NCI-H187 treated with DMSO at 0.1 percent for 48 hours (cell line): Measurements from ENCODE around the gene LEUTX.
"Not testable (repeated sequence)": the region's sequence is repeated elsewhere in the genome, so short reads cannot be mapped to it uniquely, and the experiment has no call there.

Experiments
- DNase-seq: peaks from one replicate; lab custom pipeline; 2025; lab: John Stamatoyannopoulos, UW

Gene LEUTX, protein sequence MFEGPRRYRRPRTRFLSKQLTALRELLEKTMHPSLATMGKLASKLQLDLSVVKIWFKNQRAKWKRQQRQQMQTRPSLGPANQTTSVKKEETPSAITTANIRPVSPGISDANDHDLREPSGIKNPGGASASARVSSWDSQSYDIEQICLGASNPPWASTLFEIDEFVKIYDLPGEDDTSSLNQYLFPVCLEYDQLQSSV

DNA sequence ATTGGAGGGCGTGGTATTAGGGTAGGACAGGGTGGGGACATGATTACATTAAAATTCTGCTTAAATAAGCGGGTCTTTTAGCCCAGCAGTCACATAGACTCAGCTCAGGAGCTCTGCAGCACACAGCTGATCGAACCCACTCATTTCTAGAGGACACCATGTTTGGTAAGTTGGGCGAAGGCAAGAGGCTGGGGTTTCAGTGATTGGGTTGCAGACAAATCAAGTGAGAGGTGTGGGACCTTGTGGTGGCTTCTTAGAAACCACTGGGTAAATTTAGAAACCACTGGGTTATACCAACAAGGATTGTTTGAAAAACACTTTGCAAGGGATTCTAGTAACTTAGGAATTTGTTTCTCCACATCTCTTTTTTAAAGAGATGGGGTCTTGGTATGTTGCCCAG, at the start of gene LEUTX:
LEUTX (plus strand) TSS at position 92 of the 400 bp plus-strand sequence; CDS start at position 159, 67 bp downstream.
- DNase-seq, result no peak

DNA sequence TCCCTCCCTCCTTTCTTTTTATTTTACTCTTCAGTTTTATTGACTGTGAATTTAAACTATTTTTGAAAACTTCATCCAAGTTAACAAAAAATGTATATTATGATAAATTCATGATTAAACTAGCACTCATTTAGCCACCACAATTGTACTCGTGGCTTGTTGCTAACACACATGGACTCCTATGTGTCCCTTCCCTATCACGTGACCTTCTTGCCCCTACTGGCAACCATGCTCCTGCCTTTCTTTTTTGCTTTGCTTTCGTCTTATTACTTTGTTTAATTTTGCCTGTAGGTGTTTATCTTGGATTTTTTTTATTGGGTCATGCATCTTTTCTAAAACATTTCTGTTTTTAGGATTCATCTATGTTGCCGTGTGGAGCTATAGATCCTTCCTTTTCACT, 49.1 kb upstream of the LEUTX start:
- DNase-seq, result no peak

GRCh38 chr19:39731685-39732084, 47.0 kb upstream of the LEUTX start:
- no peak for DNase-seq

DNA sequence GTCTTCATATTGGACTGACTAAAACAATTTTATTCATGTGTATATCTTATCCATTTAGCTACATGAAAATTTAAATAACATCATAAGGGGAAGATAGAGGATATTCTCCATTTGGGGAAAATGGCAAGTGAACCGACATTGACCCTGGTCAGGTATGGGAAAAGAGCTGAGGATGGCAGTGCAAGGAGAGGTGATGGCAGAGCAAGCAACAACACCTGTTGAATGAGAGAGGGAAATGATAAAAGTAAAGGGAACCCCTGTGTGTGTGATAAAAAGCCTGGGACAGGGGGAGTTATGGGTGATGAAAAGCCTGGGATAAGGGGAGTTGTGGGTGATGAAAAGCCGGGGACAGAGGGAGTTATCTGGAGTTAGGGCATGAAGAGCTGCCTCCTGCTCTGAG, 44.8 kb upstream of the LEUTX start:
- no peak for DNase-seq

DNA sequence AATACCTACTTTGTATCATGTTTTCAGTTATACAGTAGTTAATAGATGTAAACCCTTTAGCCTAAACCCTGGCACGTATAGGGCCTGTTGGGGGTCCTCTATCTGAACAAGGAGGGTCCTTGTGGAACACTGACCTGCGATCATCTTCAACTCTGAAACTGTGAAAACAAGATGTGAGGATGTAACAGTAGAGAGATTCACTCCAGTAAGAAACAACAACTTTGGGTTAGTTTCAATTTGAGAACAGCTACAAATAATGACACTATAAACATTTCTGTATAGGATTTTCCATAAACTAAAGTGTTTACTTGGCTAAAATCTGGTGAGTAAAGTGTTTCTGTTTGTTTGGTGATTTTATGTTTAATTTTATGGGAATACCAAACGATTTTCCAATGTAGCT, 43.0 kb upstream of the LEUTX start:
- no peak for DNase-seq

GRCh38 chr19:39736088-39736487, 42.6 kb upstream of the LEUTX start:
- DNase-seq, result no peak

GRCh38 chr19:39737351-39737750, 41.3 kb upstream of the LEUTX start:
- no peak for DNase-seq

DNA sequence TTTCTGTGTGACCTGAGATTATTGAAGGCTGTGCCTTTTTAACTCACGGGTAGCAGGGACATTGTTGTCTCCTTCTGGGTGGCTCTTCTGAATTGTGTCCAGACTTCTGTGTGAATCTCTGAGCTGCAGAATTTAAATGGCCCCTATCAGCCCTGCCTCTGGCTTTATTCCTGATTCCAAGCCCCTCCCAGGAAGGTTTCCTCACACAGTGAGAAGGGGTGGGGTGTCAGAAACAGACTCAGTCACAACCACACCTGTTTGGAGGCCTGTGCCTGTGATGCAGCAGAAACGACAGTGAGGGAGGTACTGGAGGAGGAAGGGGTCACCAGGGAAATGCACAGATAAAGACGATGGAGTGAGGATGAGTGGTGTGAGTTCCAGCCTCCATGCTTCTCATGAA, 40.8 kb upstream of the LEUTX start, which contains the start of gene CLC:
CLC (minus strand) TSS at position 139 of the 400 bp plus-strand sequence; CDS start at position 62, 77 bp downstream.
- DNase-seq, result no peak

- no peak for DNase-seq
Measured at GRCh38 chr19:39738814-39739213, 39.8 kb upstream of the LEUTX start.

DNA sequence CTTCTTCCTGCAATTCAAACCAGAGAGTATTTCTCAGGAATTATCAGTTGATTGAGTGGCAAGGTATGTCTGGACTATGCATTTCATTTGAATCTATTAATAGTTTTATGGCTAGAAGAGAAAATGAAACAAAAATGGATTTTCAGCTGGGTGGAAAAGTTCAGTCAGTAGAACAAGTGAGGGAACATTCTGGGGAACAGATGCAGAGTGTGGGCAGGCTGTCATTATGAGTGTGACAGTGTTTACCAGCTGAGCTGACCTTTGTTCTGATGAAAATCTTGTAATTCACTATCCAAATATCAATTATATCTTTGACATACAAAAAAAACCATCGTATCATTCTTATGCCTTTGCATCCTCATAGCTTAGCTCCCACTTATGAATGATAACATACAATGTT, 38.3 kb upstream of the LEUTX start:
- DNase-seq, result no peak

DNA sequence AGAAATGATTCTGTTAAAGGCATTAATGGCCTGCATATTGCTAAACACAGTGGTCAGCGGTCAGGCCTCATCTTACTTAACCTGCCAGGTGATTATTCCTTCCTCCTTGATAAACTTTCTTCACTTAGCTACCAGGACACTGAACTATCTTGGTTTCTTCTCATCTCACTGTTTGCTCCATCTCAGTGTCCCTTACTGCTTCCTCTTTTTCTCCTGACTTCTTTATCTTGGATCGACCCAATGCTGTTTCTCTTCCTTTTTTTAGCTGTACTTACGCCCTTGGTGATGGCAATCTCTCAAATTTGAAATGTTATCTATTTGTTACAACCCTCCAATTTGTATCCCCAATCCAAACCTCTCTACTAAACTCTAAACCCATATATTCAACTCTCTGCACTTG, 33.0 kb upstream of the LEUTX start:
- DNase-seq, result no peak

DNA sequence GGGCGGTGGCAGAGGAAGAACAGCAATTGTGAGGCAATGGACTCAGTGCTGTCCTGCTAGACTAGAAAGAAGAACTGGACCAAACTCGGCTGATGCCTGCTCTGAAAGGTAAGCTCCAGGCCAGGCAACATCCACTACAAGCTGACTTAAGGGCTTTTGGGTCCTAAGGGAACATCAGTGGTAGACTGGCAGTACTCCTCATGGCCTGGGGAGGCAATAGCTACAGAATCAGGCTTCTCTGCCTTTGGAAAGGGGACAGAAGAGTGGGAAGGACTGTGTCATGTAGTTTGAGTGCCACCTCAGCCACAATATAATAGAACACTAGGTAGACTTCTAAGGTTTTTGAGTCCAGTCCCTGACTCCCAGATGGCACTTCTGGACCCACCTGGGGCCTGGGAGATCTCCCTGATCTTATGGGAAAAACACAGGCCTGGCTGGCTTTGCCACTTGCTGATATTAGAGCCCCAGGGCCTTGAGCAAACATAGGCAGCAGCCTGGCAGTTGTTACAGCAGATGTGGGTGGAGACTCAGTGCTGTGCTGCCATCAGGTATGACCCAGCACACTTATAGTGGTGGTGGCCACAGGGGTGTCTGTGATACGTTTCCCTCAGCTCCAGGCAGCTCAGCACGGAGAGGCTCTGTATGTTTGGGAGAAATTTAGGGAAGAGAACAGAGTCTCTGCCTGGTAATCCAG, 31.7 kb upstream of the LEUTX start:
- no peak for DNase-seq

DNA sequence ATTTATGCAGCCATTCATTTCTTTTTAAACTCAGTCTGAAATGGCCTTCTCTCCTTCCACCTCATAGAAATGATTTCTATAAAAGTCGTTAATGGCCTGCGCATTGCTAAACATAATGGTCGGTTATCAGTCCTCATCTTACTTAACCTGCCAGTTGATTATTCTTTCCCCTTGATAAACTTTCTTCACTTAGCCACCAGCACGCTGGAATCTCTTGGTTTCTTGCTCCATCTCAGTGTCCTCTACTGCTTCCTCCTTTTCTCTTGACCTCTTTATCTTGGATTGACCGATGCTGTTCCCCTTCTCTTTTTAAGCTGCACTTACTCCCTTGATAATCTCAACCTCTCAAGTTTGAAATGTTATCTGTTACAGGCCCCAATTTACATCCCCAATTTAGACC, 28.7 kb upstream of the LEUTX start:
- no peak for DNase-seq

DNA sequence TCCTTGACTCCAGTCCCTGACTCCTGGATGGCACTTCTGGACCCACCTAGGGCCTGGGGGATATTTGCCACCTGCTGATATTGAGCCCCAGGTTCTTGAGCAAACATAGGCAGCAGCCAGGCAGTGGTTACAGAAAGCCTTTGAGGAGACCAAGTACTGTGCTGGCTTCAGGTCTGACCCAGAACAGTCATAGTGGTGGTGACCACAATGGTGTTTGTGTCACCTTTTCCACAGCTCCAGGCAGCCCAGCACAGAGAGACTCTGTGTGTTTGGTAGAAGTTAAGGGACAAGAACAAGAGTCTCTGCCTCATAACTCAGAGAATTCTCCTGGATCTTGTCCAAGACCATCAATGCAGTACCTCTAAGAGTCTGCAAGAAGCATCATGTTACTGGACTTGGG, 26.3 kb upstream of the LEUTX start:
- DNase-seq, result no peak

DNA sequence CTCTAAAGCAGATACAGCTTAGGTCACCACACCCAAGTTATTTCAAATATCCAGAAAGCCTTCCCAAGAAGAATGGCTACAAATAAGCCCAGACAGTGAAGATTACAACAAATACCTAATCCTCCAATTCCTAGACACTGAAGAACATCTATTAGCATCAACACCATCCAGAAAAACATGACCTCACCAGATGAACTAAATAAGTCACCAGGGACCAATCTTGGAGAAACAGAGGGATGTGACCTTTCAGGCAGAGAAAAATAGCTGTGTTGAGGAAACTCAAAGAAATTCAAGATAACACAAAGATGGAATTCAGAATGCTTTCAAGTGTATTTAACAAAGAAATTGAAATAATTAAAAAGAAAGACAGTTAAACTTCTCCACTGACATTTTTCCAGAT, 25.9 kb upstream of the LEUTX start:
- no peak for DNase-seq

- no peak for DNase-seq
Measured at GRCh38 chr19:39754544-39754943, 24.1 kb upstream of the LEUTX start.

DNA sequence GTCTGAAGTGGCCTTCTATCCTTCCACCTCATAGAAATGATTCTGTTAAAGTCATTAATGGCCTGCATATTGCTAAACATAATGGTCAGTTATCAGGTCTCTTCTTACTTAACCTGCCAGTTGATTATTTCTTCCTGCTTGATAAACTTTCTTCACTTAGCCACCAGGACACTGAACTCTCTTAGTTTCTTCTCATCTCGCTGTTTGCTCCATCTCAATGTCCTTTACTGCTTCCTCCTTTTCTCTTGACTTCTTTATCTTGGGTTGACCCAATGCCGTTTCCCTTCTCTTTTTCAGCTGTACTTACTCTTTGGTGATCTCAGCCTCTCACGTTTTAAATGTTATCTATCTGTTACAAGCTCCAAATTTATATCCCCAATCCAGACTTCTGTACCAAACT, 23.7 kb upstream of the LEUTX start:
- DNase-seq, result no peak

GRCh38 chr19:39759457-39760184, 19.0 kb upstream of the LEUTX start:
- no peak for DNase-seq

- not testable (repeated sequence) for DNase-seq
Measured at GRCh38 chr19:39761851-39762250, 16.8 kb upstream of the LEUTX start.

- no peak for DNase-seq
Measured at GRCh38 chr19:39765091-39766076, 13.3 kb upstream of the LEUTX start.

- no peak for DNase-seq
Measured at GRCh38 chr19:39768334-39768733, 10.3 kb upstream of the LEUTX start.

GRCh38 chr19:39768786-39769185, 9.9 kb upstream of the LEUTX start:
- DNase-seq, result no peak
